Measurements from ENCODE around the gene C16orf96. TPM values are rescaled to one million over a fixed set of nuclear protein-coding genes. Genes with fewer than 3 reads are reported as not detected.
A peak's percentile ranks its signal among the peaks of the same experiment; 100 is the strongest.

C16orf96 gene
- total RNA-seq, 1 experiment from 2014 or later: not detected

- Histone ChIP-seq H3K36me3 (no peaks in the 10 kb centered on the region), H3K4me3 (no peak overlapping the region), H3K27me3 (no peaks in the 10 kb centered on the region), H3K9me3 (no peaks in the 10 kb centered on the region)
- DNase-seq: no peak
These were observed 19.9 kb downstream of the C16orf96 start for GRCh38 chr16:4576008-4576407.

- Histone ChIP-seq H3K9me3 (no peaks in the 10 kb centered on the region), H3K4me3 (no peak overlapping the region), H3K36me3 (no peaks in the 10 kb centered on the region), H3K27me3 (no peaks in the 10 kb centered on the region)
- no peak for DNase-seq
These were observed 22.9 kb downstream of the C16orf96 start for GRCh38 chr16:4578961-4579530.

GRCh38 chr16:4580250-4580649, 24.1 kb downstream of the C16orf96 start:
- no peaks in the 10 kb centered on the region for H3K27me3 ChIP-seq
- no peak overlapping the region for H3K4me3 ChIP-seq
- no peaks in the 10 kb centered on the region for H3K36me3 ChIP-seq
- DNase-seq: no peak
- H3K9me3 ChIP-seq: no peaks in the 10 kb centered on the region

- Histone ChIP-seq H3K36me3 (no peaks in the 10 kb centered on the region), H3K4me3 (no peak overlapping the region), H3K9me3 (peaks cover 2% of the 10 kb centered on the region; the same call in 1 of the 2 replicates), H3K27me3 (peaks cover 10% of the 10 kb centered on the region; the same call in 1 of the 2 replicates)
- no peak for DNase-seq
These were observed 27.8 kb downstream of the C16orf96 start for GRCh38 chr16:4583906-4584305.

DNA sequence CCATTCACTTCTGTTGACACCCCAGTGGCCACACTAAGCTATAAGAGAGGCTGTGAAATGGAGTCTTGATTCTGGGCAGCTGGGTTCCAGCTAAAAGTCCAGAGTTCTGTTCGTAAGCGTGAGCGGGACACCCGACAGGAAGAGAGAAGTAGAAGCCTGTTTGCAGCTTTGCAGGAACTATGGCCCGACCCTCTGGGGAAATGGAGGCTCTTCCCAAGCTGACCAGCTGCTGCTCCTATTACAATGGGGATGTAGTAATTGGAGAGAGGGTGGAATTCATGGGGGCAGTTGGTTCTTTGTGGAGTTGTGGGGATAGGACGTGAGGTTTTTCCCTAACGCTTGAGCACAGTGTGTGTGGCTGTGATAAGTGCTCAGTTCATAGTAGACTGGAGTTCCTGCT, 30.2 kb downstream of the C16orf96 start:
- DNase-seq: no peak
- H3K36me3 ChIP-seq: no peaks in the 10 kb centered on the region
- H3K4me3 ChIP-seq: no peak overlapping the region
- peaks cover 2% of the 10 kb centered on the region; the same call in 1 of the 2 replicates for H3K9me3 ChIP-seq
- H3K27me3 ChIP-seq: peaks cover 10% of the 10 kb centered on the region; the same call in 1 of the 2 replicates

DNA sequence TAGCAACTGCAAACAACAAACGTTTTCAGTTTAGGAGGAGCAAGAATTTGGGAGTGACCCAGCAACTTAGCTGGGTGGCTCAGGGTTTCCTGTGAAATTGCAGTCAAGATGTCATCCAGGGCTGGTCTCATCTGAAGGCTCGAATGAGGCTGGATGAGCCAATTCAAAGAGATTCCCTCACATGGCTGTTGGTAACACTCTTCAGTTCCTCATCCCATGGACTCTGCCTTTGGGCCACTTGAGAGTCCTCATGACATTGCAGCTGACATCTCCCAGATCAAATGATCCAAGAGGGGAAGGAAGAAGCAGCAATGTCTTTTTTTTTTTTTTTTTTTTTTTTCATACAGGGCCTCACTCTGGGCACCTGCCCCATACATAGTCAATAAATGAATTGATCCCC, 32.2 kb downstream of the C16orf96 start:
- peaks cover 2% of the 10 kb centered on the region; the same call in 1 of the 2 replicates for H3K9me3 ChIP-seq
- no peak overlapping the region for H3K4me3 ChIP-seq
- no peaks in the 10 kb centered on the region for H3K36me3 ChIP-seq
- DNase-seq: no peak
- H3K27me3 ChIP-seq: peaks cover 10% of the 10 kb centered on the region; the same call in 1 of the 2 replicates

- Histone ChIP-seq H3K4me3 (no peak overlapping the region), H3K9me3 (peaks cover 2% of the 10 kb centered on the region; the same call in 1 of the 2 replicates)
- DNase-seq: no peak
These were observed 32.8 kb downstream of the C16orf96 start for GRCh38 chr16:4588961-4589360.

GRCh38 chr16:4591191-4591590, 35.1 kb downstream of the C16orf96 start:
- no peaks in the 10 kb centered on the region for H3K36me3 ChIP-seq
- DNase-seq: no peak
- H3K27me3 ChIP-seq: peaks cover 3% of the 10 kb centered on the region; the same call in 1 of the 2 replicates
- no peak overlapping the region for H3K4me3 ChIP-seq
- H3K9me3 ChIP-seq: peaks cover 2% of the 10 kb centered on the region; the same call in 1 of the 2 replicates

More at GRCh38 chr16:4588961-4589360, 32.8 kb downstream of the C16orf96 start:
- Histone ChIP-seq H3K27me3 (peaks cover 10% of the 10 kb centered on the region; the same call in 1 of the 2 replicates), H3K36me3 (no peaks in the 10 kb centered on the region)

GRCh38 chr16:4591706-4592470, 35.7 kb downstream of the C16orf96 start:
- DNase-seq: no peak
- H3K4me3 ChIP-seq: no peak overlapping the region
- peaks cover 2% of the 10 kb centered on the region; the same call in 1 of the 2 replicates for H3K9me3 ChIP-seq
- no peaks in the 10 kb centered on the region for H3K27me3 ChIP-seq
- H3K36me3 ChIP-seq: no peaks in the 10 kb centered on the region

GRCh38 chr16:4593086-4593485, 36.9 kb downstream of the C16orf96 start:
- DNase-seq: no peak
- H3K27me3 ChIP-seq: no peaks in the 10 kb centered on the region
- H3K9me3 ChIP-seq: peaks cover 2% of the 10 kb centered on the region; the same call in 1 of the 2 replicates
- H3K36me3 ChIP-seq: no peaks in the 10 kb centered on the region
- no peak overlapping the region for H3K4me3 ChIP-seq

DNA sequence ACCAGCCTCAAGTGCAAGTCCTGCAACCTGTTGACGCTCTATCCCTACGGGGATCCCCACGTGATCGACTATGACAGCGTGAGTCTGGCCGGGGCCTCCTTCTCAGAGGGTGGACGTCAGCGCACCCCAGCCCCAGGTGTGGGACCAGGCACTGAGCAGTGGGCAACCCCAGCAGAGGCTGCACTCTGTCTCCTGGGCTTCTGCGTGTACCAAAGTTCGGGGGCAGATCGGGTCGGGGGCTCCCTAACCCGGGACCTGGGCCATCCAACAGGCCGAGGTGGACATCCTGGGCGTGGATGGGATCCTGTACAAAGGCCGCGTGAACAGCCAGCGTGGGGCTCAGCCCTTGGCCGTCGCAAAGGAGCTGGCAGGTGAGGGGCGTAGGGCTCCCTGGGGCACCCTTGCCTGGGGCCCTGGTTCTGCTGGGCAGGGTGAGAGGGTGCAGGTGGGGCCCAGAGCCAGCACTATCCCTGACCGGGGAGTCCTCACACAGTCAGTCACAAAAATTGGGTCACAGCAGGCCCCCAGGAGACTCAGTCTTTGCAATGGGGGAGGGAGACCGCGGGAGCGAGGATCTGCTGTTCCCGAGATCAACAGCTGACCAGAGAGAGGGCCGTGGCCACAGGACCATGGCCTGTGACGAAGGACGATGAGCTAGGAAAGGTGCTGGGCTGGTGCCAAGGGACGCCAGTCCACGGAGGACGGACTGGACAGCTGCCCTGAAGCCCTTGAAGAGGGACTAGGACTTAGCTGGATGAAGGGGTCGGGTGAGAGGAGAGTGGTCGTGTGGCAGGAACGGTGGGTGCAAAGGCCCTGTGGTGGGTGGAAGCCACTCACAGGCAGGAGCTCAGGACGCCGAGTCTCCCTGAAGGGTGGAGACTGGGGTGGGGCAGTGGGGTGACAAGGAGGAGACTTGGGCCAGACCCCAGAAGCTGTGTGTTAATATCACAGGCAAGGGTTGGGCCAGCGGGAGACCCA, 38.6 kb downstream of the C16orf96 start:
- H3K27me3 ChIP-seq: no peaks in the 10 kb centered on the region
- H3K36me3 ChIP-seq: no peaks in the 10 kb centered on the region
- H3K4me3 ChIP-seq: no peak overlapping the region
- DNase-seq: no peak
- no peaks in the 10 kb centered on the region for H3K9me3 ChIP-seq

DNA sequence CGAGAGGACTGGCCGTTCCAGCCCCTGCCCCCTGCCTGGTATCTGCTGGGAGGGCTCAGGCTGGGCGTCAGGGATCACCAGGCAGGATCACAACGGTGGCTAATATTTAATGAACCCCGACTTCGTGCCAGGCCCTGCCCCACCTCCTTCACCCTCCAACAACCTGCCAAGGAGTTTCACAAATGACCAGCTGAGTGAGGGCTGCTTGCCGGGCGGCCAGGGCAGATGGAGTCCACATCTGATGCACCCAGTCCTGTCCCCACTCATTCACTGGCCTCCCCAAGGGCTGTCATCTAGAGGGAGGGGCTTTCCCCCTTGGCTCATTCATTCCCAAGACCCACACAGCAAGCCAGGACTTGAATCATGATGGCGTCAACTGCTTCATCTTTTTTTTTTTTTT, 41.0 kb downstream of the C16orf96 start:
- no peaks in the 10 kb centered on the region for H3K27me3 ChIP-seq
- DNase-seq: peak; percentile 37
- no peaks in the 10 kb centered on the region for H3K9me3 ChIP-seq
- H3K36me3 ChIP-seq: no peaks in the 10 kb centered on the region
- H3K4me3 ChIP-seq: no peak overlapping the region

DNA sequence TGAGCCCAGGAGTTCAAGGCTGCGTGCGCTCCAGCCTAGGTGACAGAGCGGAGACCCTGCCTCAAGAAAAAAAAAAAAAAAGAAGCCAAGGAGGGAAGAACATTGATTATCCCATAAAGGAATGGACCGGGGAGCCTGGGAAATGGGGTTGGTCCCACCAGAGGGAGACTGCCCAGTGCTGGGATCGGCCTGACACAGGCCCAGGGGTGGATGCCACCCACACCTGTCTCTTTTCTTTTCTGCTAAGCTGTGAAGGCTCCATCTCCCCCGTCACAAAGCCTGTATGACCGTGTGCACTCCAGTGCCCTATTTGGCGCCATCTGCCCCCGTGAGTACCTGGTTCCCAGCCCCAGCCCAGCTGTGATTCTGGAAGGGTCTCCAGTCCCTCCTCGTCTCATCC, 42.9 kb downstream of the C16orf96 start:
- no peaks in the 10 kb centered on the region for H3K9me3 ChIP-seq
- no peaks in the 10 kb centered on the region for H3K36me3 ChIP-seq
- DNase-seq: no peak

DNA sequence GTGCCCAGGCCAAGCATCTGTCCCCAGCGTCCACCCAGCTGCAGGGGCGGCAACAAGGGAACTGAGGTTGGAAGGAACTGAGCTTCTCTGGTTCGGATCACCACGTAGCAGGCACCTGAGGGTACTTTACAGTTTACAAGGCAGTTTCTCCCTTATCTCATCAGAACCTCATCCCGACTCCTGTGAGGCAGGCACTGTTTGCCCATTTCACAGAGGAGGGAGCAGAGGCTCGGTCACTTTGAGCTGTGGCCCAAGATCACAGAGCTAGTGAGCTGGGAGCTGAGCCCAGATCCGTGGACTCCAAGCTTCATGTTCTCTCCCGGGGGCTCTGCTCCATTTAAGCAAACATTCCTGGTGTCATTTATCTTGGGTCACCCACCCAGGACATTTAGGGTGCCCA, 43.4 kb downstream of the C16orf96 start:
- H3K9me3 ChIP-seq: no peaks in the 10 kb centered on the region
- no peaks in the 10 kb centered on the region for H3K36me3 ChIP-seq
- no peaks in the 10 kb centered on the region for H3K27me3 ChIP-seq
- no peak overlapping the region for H3K4me3 ChIP-seq
- no peak for DNase-seq

More for the DNA sequence above, 42.9 kb downstream of the C16orf96 start:
- Histone ChIP-seq H3K27me3 (no peaks in the 10 kb centered on the region), H3K4me3 (no peak overlapping the region)

DNA sequence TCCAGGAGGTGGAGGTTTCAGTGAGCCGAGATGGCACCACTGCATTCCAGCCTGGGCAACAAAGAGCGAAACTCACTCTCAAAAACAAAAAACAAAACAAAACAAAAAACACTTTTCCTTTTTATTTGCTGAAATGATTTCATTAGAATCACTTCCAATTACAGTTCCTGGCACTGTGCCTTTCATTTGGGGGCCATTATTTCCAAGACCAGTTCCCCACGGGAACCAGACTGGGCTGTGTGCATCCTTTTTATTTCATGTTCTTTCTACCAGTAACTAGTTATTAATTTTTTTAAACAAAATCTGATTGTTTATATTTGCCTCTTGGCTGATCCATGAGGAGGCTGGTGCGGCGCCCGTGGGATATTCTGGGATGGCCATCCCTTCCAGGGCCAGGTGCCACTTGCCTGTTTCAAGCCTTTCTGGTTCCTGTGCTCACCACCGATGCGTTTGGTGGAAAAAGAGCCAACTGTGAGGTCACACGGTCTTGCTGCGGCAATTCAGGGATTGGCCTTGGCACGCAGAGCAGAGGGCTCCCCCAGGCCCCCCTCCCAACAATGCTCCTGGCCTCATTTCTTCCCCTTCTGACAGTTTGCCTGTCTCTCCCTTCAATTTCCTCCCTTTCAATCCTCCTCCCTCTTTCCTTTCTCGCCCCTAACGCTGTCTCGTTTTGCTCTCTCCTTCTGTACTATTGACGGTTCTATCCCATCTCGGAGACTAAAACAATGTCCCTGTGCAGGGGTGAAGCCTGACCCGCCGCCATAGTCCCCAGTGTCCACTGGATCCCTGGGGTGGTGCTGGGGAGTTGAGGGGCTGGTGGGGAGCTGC, 45.1 kb downstream of the C16orf96 start:
- Histone ChIP-seq H3K4me3 (no peak overlapping the region), H3K27me3 (no peaks in the 10 kb centered on the region), H3K9me3 (no peaks in the 10 kb centered on the region), H3K36me3 (no peaks in the 10 kb centered on the region)
- DNase-seq: peak; percentile 41

DNA sequence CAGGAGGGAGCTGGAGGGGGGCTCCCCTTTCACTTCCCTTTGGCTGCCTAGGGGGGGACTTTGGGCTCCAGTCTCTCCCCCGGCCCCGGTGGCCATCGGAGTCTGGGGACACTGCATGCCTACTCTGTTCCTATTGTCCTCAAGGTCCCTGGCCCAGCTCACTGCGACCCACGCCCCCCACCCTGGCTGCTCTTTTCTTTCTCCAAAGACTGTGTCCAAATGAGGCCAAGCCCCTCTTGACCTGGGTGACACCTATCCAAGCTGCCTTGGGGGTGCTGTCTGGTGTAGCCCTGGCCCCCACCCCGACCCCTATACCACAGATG, 45.7 kb downstream of the C16orf96 start:
- H3K27me3 ChIP-seq: no peaks in the 10 kb centered on the region
- H3K36me3 ChIP-seq: no peaks in the 10 kb centered on the region; the same call in 1 of the 2 replicates
- H3K4me3 ChIP-seq: no peak overlapping the region
- DNase-seq: no peak
- no peaks in the 10 kb centered on the region for H3K9me3 ChIP-seq
